Stomach (tissue), 4 donors: Measurements from ENCODE around the gene COMMD1.

Source experiments
- POLR2A ChIP-seq, 4 donors: fragments of 450-650 bp; IDR thresholded peaks; one replicate each; pipeline ENCODE4 v1.6.1; 2016; ENCODE audit warnings: antibody characterized with exemption in 4 of 4, control low read depth in 2 of 4, mild to moderate bottlenecking in 1 of 4, moderate library complexity in 1 of 4
- POLR2AphosphoS5 ChIP-seq, 3 donors: sonication (generic); formaldehyde crosslinking; IDR thresholded peaks; one replicate each; pipeline ENCODE4 v1.6.1; 2016; ENCODE audit warnings: antibody characterized with exemption in 3 of 3
- TF ChIP-seq, protein P1 (sequence below), 7 experiments: fragments of 450-650 bp in 4 of 7; fragments of 200-600 bp in 3 of 7; sonication (generic) in 3 of 7; IDR thresholded peaks; one replicate each; pipeline ENCODE4 v1.5.1; 2016 to 2019; ENCODE audit warnings: antibody characterized with exemption in 7 of 7, control low read depth in 2 of 7, mild to moderate bottlenecking in 1 of 7

- TF ChIP-seq, protein P1, sequence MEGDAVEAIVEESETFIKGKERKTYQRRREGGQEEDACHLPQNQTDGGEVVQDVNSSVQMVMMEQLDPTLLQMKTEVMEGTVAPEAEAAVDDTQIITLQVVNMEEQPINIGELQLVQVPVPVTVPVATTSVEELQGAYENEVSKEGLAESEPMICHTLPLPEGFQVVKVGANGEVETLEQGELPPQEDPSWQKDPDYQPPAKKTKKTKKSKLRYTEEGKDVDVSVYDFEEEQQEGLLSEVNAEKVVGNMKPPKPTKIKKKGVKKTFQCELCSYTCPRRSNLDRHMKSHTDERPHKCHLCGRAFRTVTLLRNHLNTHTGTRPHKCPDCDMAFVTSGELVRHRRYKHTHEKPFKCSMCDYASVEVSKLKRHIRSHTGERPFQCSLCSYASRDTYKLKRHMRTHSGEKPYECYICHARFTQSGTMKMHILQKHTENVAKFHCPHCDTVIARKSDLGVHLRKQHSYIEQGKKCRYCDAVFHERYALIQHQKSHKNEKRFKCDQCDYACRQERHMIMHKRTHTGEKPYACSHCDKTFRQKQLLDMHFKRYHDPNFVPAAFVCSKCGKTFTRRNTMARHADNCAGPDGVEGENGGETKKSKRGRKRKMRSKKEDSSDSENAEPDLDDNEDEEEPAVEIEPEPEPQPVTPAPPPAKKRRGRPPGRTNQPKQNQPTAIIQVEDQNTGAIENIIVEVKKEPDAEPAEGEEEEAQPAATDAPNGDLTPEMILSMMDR (IDR thresholded peaks at IDR 0.05): no peak
- TF ChIP-seq POLR2A (IDR thresholded peaks at IDR 0.05): no peak
- TF ChIP-seq POLR2AphosphoS5 (IDR thresholded peaks at IDR 0.05): no peak
These were observed 186.0 kb downstream of the COMMD1 start for GRCh38 chr2:62091471-62091870.
